IMR-90 (cell line): ENCODE data around the gene DEAF1. TPM values are rescaled to one million over a fixed set of nuclear protein-coding genes. Genes with fewer than 3 reads are reported as not detected.

ENCODE experiments used
- ATAC-seq: fragments of 200-7000 bp; cut with Tn5 transposase; 2 replicates; pipeline ENCODE4 v1.9.1; 2020; ENCODE audit warnings: low read depth, mild to moderate bottlenecking, moderate library complexity
- BruUV-seq: library from RNA; stranded (reverse); fragments of 400-500 nt; replicated peaks from 2 replicates; lab custom pipeline; 2021; lab: Mats Ljungman, UMichigan
- CTCF ChIA-PET: fragments of 300-600 bp; formaldehyde crosslinking; extraction: SDS; loops from one replicate; lab custom pipeline; 2021; ENCODE audit warnings: antibody characterized with exemption; lab: Yijun Ruan, JAX
- POLR2A ChIA-PET: fragments of 300-600 bp; sonication (Branson Sonifier 250); formaldehyde crosslinking; loops from one replicate; lab custom pipeline; 2022; ENCODE audit warnings: antibody characterized with exemption; ENCODE audit not compliant: unreplicated experiment; lab: Charles Lee
- DNase-seq: peaks from one replicate; pipeline ENCODE4 v3.0.0; 2013
- H2AFZ ChIP-seq: replicated peaks from 2 replicates; pipeline ENCODE3; 2013; ENCODE audit warnings: low read length, mild to moderate bottlenecking; ENCODE audit not compliant: poor library complexity
- H2AK5ac ChIP-seq: 2 replicates; pipeline ENCODE4 v1.6.1; 2013; ENCODE audit warnings: low read depth, low read length, inconsistent platforms
- H2AK9ac ChIP-seq: replicated peaks from 2 replicates; pipeline ENCODE3; 2013; ENCODE audit warnings: mild to moderate bottlenecking, low read depth, low read length, moderate library complexity; ENCODE audit not compliant: poor library complexity
- H2BK120ac ChIP-seq: 2 replicates; pipeline ENCODE4 v1.6.1; 2013; ENCODE audit warnings: low read depth, low read length, inconsistent platforms
- H2BK15ac ChIP-seq: 3 replicates; pipeline ENCODE4 v1.6.1; 2013; ENCODE audit warnings: low read depth, low read length, inconsistent platforms
- H2BK20ac ChIP-seq: 2 replicates; pipeline ENCODE4 v1.6.1; 2013; ENCODE audit warnings: low read depth, mild to moderate bottlenecking, inconsistent platforms, low read length, moderate library complexity
- H2BK5ac ChIP-seq: 2 replicates; pipeline ENCODE4 v1.6.1; 2013; ENCODE audit warnings: mild to moderate bottlenecking, low read depth, low read length, inconsistent platforms; ENCODE audit not compliant: poor library complexity, severe bottlenecking
- H3K14ac ChIP-seq: replicated peaks from 2 replicates; pipeline ENCODE4 v1.6.1; 2013; ENCODE audit warnings: low read depth, low read length, inconsistent platforms
- H3K18ac ChIP-seq: 2 replicates; pipeline ENCODE4 v1.6.1; 2013; ENCODE audit warnings: low read depth, low read length, control low read depth
- H3K23ac ChIP-seq: 2 replicates; pipeline ENCODE4 v1.6.1; 2013; ENCODE audit warnings: low read depth, low read length, inconsistent platforms
- H3K27ac ChIP-seq: 2 replicates; pipeline ENCODE4 v1.5.1; 2013; ENCODE audit warnings: mild to moderate bottlenecking, control low read depth, low read length; ENCODE audit not compliant: insufficient read depth
- H3K27me3 ChIP-seq: 2 replicates; pipeline ENCODE4 v1.6.1; 2013; ENCODE audit warnings: low read length; ENCODE audit not compliant: control insufficient read depth, insufficient read depth
- H3K36me3 ChIP-seq: 2 replicates; pipeline ENCODE4 v1.6.1; 2013; ENCODE audit warnings: low read length, mixed read lengths; ENCODE audit not compliant: control insufficient read depth, insufficient read depth
- H3K4ac ChIP-seq: 2 replicates; pipeline ENCODE4 v1.6.1; 2013; ENCODE audit warnings: low read depth, low read length, inconsistent platforms
- H3K4me1 ChIP-seq: 2 replicates; pipeline ENCODE4 v1.6.1; 2013; ENCODE audit warnings: low read length, mixed read lengths; ENCODE audit not compliant: control insufficient read depth, insufficient read depth
- H3K4me2 ChIP-seq: 2 replicates; pipeline ENCODE4 v1.6.1; 2013; ENCODE audit warnings: low read depth, mild to moderate bottlenecking, control low read depth, low read length, moderate library complexity
- H3K4me3 ChIP-seq: 2 replicates; pipeline ENCODE4 v1.5.1; 2013; ENCODE audit warnings: low read depth, mild to moderate bottlenecking, control low read depth, low read length, moderate library complexity; ENCODE audit not compliant: insufficient read depth
- H3K56ac ChIP-seq: 2 replicates; pipeline ENCODE4 v1.6.1; 2013; ENCODE audit warnings: low read length, inconsistent platforms; ENCODE audit not compliant: insufficient read depth; ENCODE audit errors: extremely low read depth
- H3K79me1 ChIP-seq, 2 experiments: 2 replicates each; pipeline ENCODE4 v1.6.1; 2013; ENCODE audit warnings: low read length in 2 of 2, inconsistent platforms in 1 of 2, low read depth in 1 of 2
- H3K9ac ChIP-seq: 2 replicates; pipeline ENCODE4 v1.6.1; 2013; ENCODE audit warnings: low read depth, low read length, control low read depth
- H3K9me1 ChIP-seq: 2 replicates; pipeline ENCODE4 v1.6.1; 2013; ENCODE audit warnings: low read length, inconsistent platforms; ENCODE audit not compliant: insufficient read depth
- H3K9me3 ChIP-seq: 2 replicates; pipeline ENCODE4 v1.6.1; 2013; ENCODE audit warnings: low read length; ENCODE audit not compliant: control insufficient read depth, insufficient read depth
- H4K20me1 ChIP-seq: 2 replicates; pipeline ENCODE4 v1.6.1; 2013; ENCODE audit warnings: low read length, inconsistent platforms; ENCODE audit not compliant: insufficient read depth
- H4K5ac ChIP-seq: 2 replicates; pipeline ENCODE4 v1.6.1; 2013; ENCODE audit warnings: mild to moderate bottlenecking, low read depth, low read length, control low read depth
- H4K8ac ChIP-seq, 2 experiments: 2 replicates each; pipeline ENCODE4 v1.6.1; 2013; ENCODE audit warnings: low read depth in 2 of 2, low read length in 2 of 2, control low read depth in 1 of 2, inconsistent platforms in 1 of 2
- H4K91ac ChIP-seq: 2 replicates; pipeline ENCODE4 v1.6.1; 2013; ENCODE audit warnings: low read depth, low read length, inconsistent platforms; ENCODE audit not compliant: insufficient read depth
- CEBPB ChIP-seq: IDR thresholded peaks from 2 replicates; pipeline ENCODE4 v1.6.1; 2012; ENCODE audit warnings: low read depth, low read length, improper control_type of control experiment
- CHD1 ChIP-seq: IDR thresholded peaks from 2 replicates; pipeline ENCODE4 v1.6.1; 2012; ENCODE audit warnings: low read depth, low read length, improper control_type of control experiment
- FOS ChIP-seq: fragments of 150-350 bp; IDR thresholded peaks from 2 replicates; pipeline ENCODE4 v1.6.1; 2016; ENCODE audit warnings: low read depth, low read length
- MAFK ChIP-seq: IDR thresholded peaks from 2 replicates; pipeline ENCODE4 v1.6.1; 2012; ENCODE audit warnings: low read depth, low read length, improper control_type of control experiment
- MXI1 ChIP-seq: IDR thresholded peaks from 2 replicates; pipeline ENCODE4 v1.6.1; 2012; ENCODE audit warnings: low read depth, mild to moderate bottlenecking, low read length, moderate library complexity, borderline replicate concordance
- NFE2L2 ChIP-seq: fragments of 150-350 bp; IDR thresholded peaks from 2 replicates; pipeline ENCODE4 v1.6.1; 2016; ENCODE audit warnings: low read depth, mild to moderate bottlenecking, low read length
- POLR2A ChIP-seq: IDR thresholded peaks from 2 replicates; pipeline ENCODE4 v1.6.1; 2012; ENCODE audit warnings: mild to moderate bottlenecking, low read depth, low read length
- RAD21 ChIP-seq: IDR thresholded peaks from 2 replicates; pipeline ENCODE4 v1.6.1; 2012; ENCODE audit warnings: low read length, improper control_type of control experiment
- RFX5 ChIP-seq: IDR thresholded peaks from 2 replicates; pipeline ENCODE4 v1.8.0; 2012; ENCODE audit warnings: low read depth, mild to moderate bottlenecking, low read length, moderate library complexity
- SMC3 ChIP-seq: fragments of 150-350 bp; IDR thresholded peaks from 2 replicates; pipeline ENCODE4 v1.6.1; 2016; ENCODE audit warnings: low read depth, mild to moderate bottlenecking, antibody characterized with exemption, low read length, moderate library complexity
- WGBS, 2 experiments: methylation state at CpG; one replicate each; pipeline versions ENCODE4 v1.1.5 to v1.1.7; 2013; ENCODE audit warnings: missing lambda C conversion rate in 2 of 2; ENCODE audit not compliant: insufficient read length in 1 of 2; ENCODE audit errors: extremely low coverage in 2 of 2; 5-methylcytosine and 5-hydroxymethylcytosine counted together
- dilution Hi-C: fragments of 300-500 bp; cut with HindIII; formaldehyde crosslinking; loops from one replicate; pipeline ENCODE4 v1.14.3; 2018; ENCODE audit warnings: low sequenced_read_pairs; ENCODE audit not compliant: unreplicated experiment
- in situ Hi-C: fragments of 300-500 bp; cut with MboI; formaldehyde crosslinking; loops from 3 replicates; pipeline ENCODE4 v1.14.3; 2019; ENCODE audit warnings: low sequenced_read_pairs, inconsistent platforms, mixed read lengths
- intact Hi-C: fragments of 100-400 bp; cut with micrococcal nuclease; formaldehyde crosslinking; loops from 2 replicates; pipeline ENCODE4 v1.10.0; 2022
- polyA plus RNA-seq, 3 experiments: library from polyadenylated mRNA; depleted of rRNA; stranded (reverse); fragments of >200 nt; gene quantifications; 2 replicates each; pipeline ENCODE4 v1.2.3, GENCODE V29; 2012; ENCODE audit warnings: low replicate concordance in 1 of 3
- total RNA-seq: library from RNA; depleted of rRNA; stranded (reverse); fragments of >200 nt; gene quantifications from 2 replicates; pipeline ENCODE4 v1.2.3, GENCODE V29; 2012
- TF ChIP-seq, protein P1 (sequence below): fragments of 150-350 bp; IDR thresholded peaks from 2 replicates; pipeline ENCODE4 v1.6.1; 2016; ENCODE audit warnings: low read depth, mild to moderate bottlenecking, low read length, moderate library complexity, borderline replicate concordance
- TF ChIP-seq, protein P2 (sequence below): fragments of 150-350 bp; IDR thresholded peaks from 2 replicates; pipeline ENCODE4 v1.6.1; 2017; ENCODE audit warnings: mild to moderate bottlenecking, antibody characterized with exemption, low read length, low read depth
- TF ChIP-seq, protein P3 (sequence below): conservative IDR thresholded peaks from 2 replicates; pipeline ENCODE4 v1.5.1; 2012; ENCODE audit warnings: mild to moderate bottlenecking, low read depth, low read length, improper control_type of control experiment

DEAF1 gene
- total and polyA plus RNA-seq, 2 of the 4 experiments (the other 2 are of a cell fraction): 22.9 to 31.6 TPM

DNA sequence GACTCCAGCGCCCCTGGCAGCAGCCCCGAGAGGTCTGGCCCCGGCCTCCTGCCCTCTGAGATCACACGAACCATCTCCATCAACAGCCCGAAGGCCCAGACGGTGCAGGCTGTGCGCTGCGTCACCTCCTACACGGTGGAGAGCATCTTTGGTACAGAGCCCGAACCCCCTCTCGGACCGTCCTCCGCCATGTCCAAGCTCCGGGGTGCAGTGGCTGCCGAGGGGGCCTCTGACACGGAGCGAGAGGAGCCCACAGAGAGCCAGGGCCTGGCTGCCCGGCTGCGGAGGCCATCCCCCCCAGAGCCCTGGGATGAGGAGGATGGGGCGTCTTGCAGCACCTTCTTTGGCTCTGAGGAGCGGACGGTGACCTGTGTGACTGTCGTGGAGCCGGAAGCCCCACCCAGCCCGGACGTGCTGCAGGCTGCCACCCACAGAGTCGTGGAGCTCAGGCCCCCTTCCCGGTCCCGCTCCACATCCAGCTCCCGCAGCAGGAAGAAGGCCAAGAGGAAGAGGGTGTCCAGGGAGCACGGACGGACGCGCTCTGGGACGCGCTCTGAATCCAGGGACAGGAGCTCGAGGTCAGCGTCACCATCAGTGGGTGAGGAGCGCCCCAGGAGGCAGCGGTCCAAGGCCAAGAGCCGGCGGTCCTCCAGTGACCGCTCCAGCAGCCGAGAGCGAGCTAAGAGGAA is 86.9 kb downstream of the DEAF1 start:
- Histone ChIP-seq H4K91ac (no peak overlapping the region), H3K4me1 (no peaks in the 10 kb centered on the region), H3K56ac (no peak overlapping the region), H2AK5ac (no peak overlapping the region), H2BK5ac (no peak overlapping the region), H3K27ac (no peak overlapping the region), H3K79me1 (peaks cover 0 to 20% of the 10 kb centered on the region in 2 experiments; a peak in 3 of 4 replicates), H2BK20ac (no peak overlapping the region), H3K4me3 (no peak overlapping the region), H3K36me3 (peaks cover 90% of the 10 kb centered on the region), H4K5ac (no peak overlapping the region), H3K4ac (no peak overlapping the region), H3K9ac (no peak overlapping the region), H3K9me1 (no peaks in the 10 kb centered on the region), H3K23ac (no peak overlapping the region), H4K20me1 (peaks cover 21% of the 10 kb centered on the region), H2BK15ac (no peak overlapping the region), H2BK120ac (no peak overlapping the region), H3K4me2 (no peak overlapping the region), H3K9me3 (no peaks in the 10 kb centered on the region), H3K18ac (no peak overlapping the region), H3K14ac (no peak overlapping the region), H2AK9ac (peak overlapping the region; percentile 37), H4K8ac (no peak overlapping the region), H2AFZ (no peak overlapping the region), H3K27me3 (no peaks in the 10 kb centered on the region)
- 93% methylated on average over 25 of the region's 45 CpGs; no CpG with 5 or more reads in 1 of the 2 experiments for WGBS, 2 experiments
- DNase-seq (no peak), ATAC-seq (no peak)
- dilution Hi-C loops: no loop called here
- no TSS peak for BruUV-seq
- TF ChIP-seq, protein P1, sequence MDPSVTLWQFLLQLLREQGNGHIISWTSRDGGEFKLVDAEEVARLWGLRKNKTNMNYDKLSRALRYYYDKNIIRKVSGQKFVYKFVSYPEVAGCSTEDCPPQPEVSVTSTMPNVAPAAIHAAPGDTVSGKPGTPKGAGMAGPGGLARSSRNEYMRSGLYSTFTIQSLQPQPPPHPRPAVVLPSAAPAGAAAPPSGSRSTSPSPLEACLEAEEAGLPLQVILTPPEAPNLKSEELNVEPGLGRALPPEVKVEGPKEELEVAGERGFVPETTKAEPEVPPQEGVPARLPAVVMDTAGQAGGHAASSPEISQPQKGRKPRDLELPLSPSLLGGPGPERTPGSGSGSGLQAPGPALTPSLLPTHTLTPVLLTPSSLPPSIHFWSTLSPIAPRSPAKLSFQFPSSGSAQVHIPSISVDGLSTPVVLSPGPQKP: no peak
- TF ChIP-seq MXI1 (no peak), MAFK (no peak), CHD1 (no peak), NFE2L2 (no peak), RAD21 (no peak), CEBPB (no peak), FOS (no peak), SMC3 (no peak), POLR2A (no peak), RFX5 (no peak)
- TF ChIP-seq, protein P2, sequence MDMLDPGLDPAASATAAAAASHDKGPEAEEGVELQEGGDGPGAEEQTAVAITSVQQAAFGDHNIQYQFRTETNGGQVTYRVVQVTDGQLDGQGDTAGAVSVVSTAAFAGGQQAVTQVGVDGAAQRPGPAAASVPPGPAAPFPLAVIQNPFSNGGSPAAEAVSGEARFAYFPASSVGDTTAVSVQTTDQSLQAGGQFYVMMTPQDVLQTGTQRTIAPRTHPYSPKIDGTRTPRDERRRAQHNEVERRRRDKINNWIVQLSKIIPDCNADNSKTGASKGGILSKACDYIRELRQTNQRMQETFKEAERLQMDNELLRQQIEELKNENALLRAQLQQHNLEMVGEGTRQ: no peak
- TF ChIP-seq, protein P3, sequence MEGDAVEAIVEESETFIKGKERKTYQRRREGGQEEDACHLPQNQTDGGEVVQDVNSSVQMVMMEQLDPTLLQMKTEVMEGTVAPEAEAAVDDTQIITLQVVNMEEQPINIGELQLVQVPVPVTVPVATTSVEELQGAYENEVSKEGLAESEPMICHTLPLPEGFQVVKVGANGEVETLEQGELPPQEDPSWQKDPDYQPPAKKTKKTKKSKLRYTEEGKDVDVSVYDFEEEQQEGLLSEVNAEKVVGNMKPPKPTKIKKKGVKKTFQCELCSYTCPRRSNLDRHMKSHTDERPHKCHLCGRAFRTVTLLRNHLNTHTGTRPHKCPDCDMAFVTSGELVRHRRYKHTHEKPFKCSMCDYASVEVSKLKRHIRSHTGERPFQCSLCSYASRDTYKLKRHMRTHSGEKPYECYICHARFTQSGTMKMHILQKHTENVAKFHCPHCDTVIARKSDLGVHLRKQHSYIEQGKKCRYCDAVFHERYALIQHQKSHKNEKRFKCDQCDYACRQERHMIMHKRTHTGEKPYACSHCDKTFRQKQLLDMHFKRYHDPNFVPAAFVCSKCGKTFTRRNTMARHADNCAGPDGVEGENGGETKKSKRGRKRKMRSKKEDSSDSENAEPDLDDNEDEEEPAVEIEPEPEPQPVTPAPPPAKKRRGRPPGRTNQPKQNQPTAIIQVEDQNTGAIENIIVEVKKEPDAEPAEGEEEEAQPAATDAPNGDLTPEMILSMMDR: no peak
- intact Hi-C loops: no loop called here
- in situ Hi-C loops: no loop called here
- ChIA-PET CTCF (no interaction called here), POLR2A (no interaction called here)
